Gastrocnemius medialis (tissue), 4 donors: ENCODE results near the gene PCNA. TPM values are rescaled to one million over a fixed set of nuclear protein-coding genes. Genes with fewer than 3 reads are reported as not detected.
A peak's percentile ranks its signal among the peaks of the same experiment; 100 is the strongest.

Source experiments
- ATAC-seq, 2 donors: fragments of 150-250 bp; one replicate each; pipeline ENCODE4 v1.9.1; 2016
- DNase-seq, 2 donors: peaks; one replicate each; pipeline ENCODE4 v3.0.0-alpha.2; 2019
- H3K27ac ChIP-seq, 4 donors: fragments of 200-600 bp; sonication (generic); 1 replicate in 1 of 4; 2 replicates in 3 of 4; pipeline ENCODE4 v1.5.1; 2016 to 2018; ENCODE audit warnings: mild to moderate bottlenecking in 2 of 4, moderate library complexity in 1 of 4
- H3K27me3 ChIP-seq, 3 donors: fragments of 200-600 bp; sonication (generic) in 2 of 3; 1 replicate in 1 of 3; 2 replicates in 2 of 3; pipeline versions ENCODE4 v1.5.1 to v1.6.0; 2016 to 2019; ENCODE audit warnings: mild to moderate bottlenecking in 1 of 3, moderate library complexity in 1 of 3
- H3K36me3 ChIP-seq, 2 donors: fragments of 200-600 bp; sonication (generic) in 1 of 2; one replicate each; pipeline ENCODE4 v1.5.1; 2017 to 2018
- H3K4me1 ChIP-seq, 2 donors: fragments of 200-600 bp; sonication (generic) in 1 of 2; one replicate each; pipeline ENCODE4 v1.5.1; 2016 to 2017; ENCODE audit warnings: mild to moderate bottlenecking in 2 of 2
- H3K4me3 ChIP-seq, 4 donors: fragments of 200-600 bp; sonication (generic) in 3 of 4; 1 replicate in 1 of 4; 2 replicates in 3 of 4; pipeline ENCODE4 v1.5.1; 2016 to 2019; ENCODE audit warnings: mild to moderate bottlenecking in 2 of 4
- H3K9me3 ChIP-seq, 3 donors: fragments of 200-600 bp; sonication (generic) in 2 of 3; 1 replicate in 1 of 3; 2 replicates in 2 of 3; pipeline ENCODE4 v1.5.1; 2016 to 2019
- CTCF ChIP-seq, 5 experiments: fragments of 450-650 bp in 3 of 5; fragments of 200-600 bp in 2 of 5; sonication (generic) in 2 of 5; IDR thresholded peaks in 4 of 5; conservative IDR thresholded peaks in 1 of 5; 1 replicate in 4 of 5; 2 replicates in 1 of 5; pipeline ENCODE4 v1.5.1; 2016 to 2019; ENCODE audit warnings: antibody characterized with exemption in 5 of 5, mild to moderate bottlenecking in 3 of 5, moderate library complexity in 3 of 5
- POLR2A ChIP-seq, 2 donors: fragments of 450-650 bp; IDR thresholded peaks; one replicate each; pipeline ENCODE4 v1.6.1; 2017; ENCODE audit warnings: antibody characterized with exemption in 2 of 2, mild to moderate bottlenecking in 2 of 2, moderate library complexity in 2 of 2
- in situ Hi-C, 4 donors: fragments of 200-750 bp; cut with MboI; loops; one replicate each; pipeline versions ENCODE4 v1.15.0 to v1.8.0; 2017; ENCODE audit warnings: low sequenced_read_pairs in 4 of 4
- intact Hi-C: fragments of 100-400 bp; cut with DNase I; formaldehyde crosslinking; loops from one replicate; pipeline ENCODE4 v1.15.1; 2023; ENCODE audit warnings: low total_unique reads
- total RNA-seq, 4 donors: library from RNA; depleted of rRNA; stranded (reverse); fragments of >200 nt; gene quantifications; one replicate each; pipeline versions ENCODE4 v1.1.0 to v1.2.3, GENCODE V29; 2016

The PCNA gene
- total RNA-seq, 4 donors from 2014 or later: 19.1 to 40.0 (median 25.4) TPM

- H3K9me3 ChIP-seq: no peaks in the 10 kb centered on the region
- DNase-seq (no peak), ATAC-seq (no peak)
- intact Hi-C loops (loop anchor here (10.0 kb wide), 2 partner anchors 322 to 762 kb away; no protein-coding TSS in a partner anchor), in situ Hi-C loops (loop anchor here in 2 of 4 donors (5.0 to 10.0 kb wide), 2 partner anchors 62 to 64 kb away; no protein-coding TSS in a partner anchor)
- peaks cover 12 to 17% of the 10 kb centered on the region in 2 donors for H3K4me1 ChIP-seq
- H3K4me3 ChIP-seq: no peak overlapping the region
- no peak overlapping the region for H3K27ac ChIP-seq
- H3K27me3 ChIP-seq: no peaks in the 10 kb centered on the region
- TF ChIP-seq POLR2A (IDR thresholded peaks at IDR 0.05) (no peak), CTCF (IDR thresholded peaks at IDR 0.05 in 4 of 5, conservative IDR thresholded peaks at IDR 0.05 in 1 of 5) (no peak)
- H3K36me3 ChIP-seq: no peaks in the 10 kb centered on the region
These were observed 3.1 kb upstream of the PCNA start for GRCh38 chr20:5122873-5123260.

GRCh38 chr20:5120185-5120476 is 373 bp upstream of the PCNA start:
- intact Hi-C loops: loop anchor here (10.0 kb wide), 2 partner anchors 325 to 765 kb away; no protein-coding TSS in a partner anchor
- no peaks in the 10 kb centered on the region for H3K27me3 ChIP-seq
- no peaks in the 10 kb centered on the region for H3K9me3 ChIP-seq
- H3K27ac ChIP-seq: peak overlapping the region; percentile 81 to 96 (median 89)
- H3K4me3 ChIP-seq: peak overlapping the region; percentile 75 to 95 (median 90)
- TF ChIP-seq CTCF (IDR thresholded peaks at IDR 0.05 in 4 of 5, conservative IDR thresholded peaks at IDR 0.05 in 1 of 5) (no peak), POLR2A (IDR thresholded peaks at IDR 0.05) (no peak)
- peaks cover 0 to 25% of the 10 kb centered on the region in 2 donors for H3K36me3 ChIP-seq
- DNase-seq: no peak
- peaks cover 11 to 15% of the 10 kb centered on the region in 2 donors for H3K4me1 ChIP-seq
- in situ Hi-C loops: loop anchor here in 2 of 4 donors (5.0 to 10.0 kb wide), 2 partner anchors 65 to 67 kb away; no protein-coding TSS in a partner anchor
- no peak for ATAC-seq

GRCh38 chr20:5119143-5119434 is 669 bp downstream of the PCNA start:
- ATAC-seq: peak in 1 of 2 donors; percentile 4
- H3K36me3 ChIP-seq: peaks cover 0 to 35% of the 10 kb centered on the region in 2 donors
- H3K4me1 ChIP-seq: peaks cover 11 to 15% of the 10 kb centered on the region in 2 donors
- H3K4me3 ChIP-seq: peak overlapping the region; percentile 75 to 95 (median 90)
- DNase-seq: no peak
- peak overlapping the region; percentile 81 to 96 (median 89) for H3K27ac ChIP-seq
- no peaks in the 10 kb centered on the region for H3K9me3 ChIP-seq
- TF ChIP-seq CTCF (IDR thresholded peaks at IDR 0.05 in 4 of 5, conservative IDR thresholded peaks at IDR 0.05 in 1 of 5): no peak
- no peak for TF ChIP-seq POLR2A (IDR thresholded peaks at IDR 0.05)
- H3K27me3 ChIP-seq: no peaks in the 10 kb centered on the region
- in situ Hi-C loops (no loop called here), intact Hi-C loops (no loop called here)

- Histone ChIP-seq H3K9me3 (no peaks in the 10 kb centered on the region), H3K27me3 (no peaks in the 10 kb centered on the region), H3K4me3 (peak overlapping the region; percentile 75 to 95 (median 90)), H3K4me1 (peaks cover 15 to 18% of the 10 kb centered on the region in 2 donors), H3K36me3 (peaks cover 0 to 35% of the 10 kb centered on the region in 2 donors), H3K27ac (peak overlapping the region; percentile 81 to 96 (median 89))
- ATAC-seq (no peak), DNase-seq (no peak)
- TF ChIP-seq POLR2A (IDR thresholded peaks at IDR 0.05) (no peak), CTCF (IDR thresholded peaks at IDR 0.05 in 4 of 5, conservative IDR thresholded peaks at IDR 0.05 in 1 of 5) (no peak)
- intact Hi-C loops (no loop called here), in situ Hi-C loops (no loop called here)
These were observed 1.3 kb downstream of the PCNA start for GRCh38 chr20:5118220-5119142.
